Jurkat, Clone E6-1 (cell line): ENCODE results near the gene METTL21A.
A peak's percentile ranks its signal among the peaks of the same experiment; 100 is the strongest.

ENCODE experiments used
- DNase-seq: peaks from one replicate; pipeline ENCODE4 v3.0.0-alpha.2; 2011; ENCODE audit warnings: low read depth, low spot score
- H3K4me3 ChIP-seq: 2 replicates; pipeline ENCODE4 v1.5.1; 2011; ENCODE audit warnings: mild to moderate bottlenecking, low read length, control low read depth, moderate library complexity

METTL21A gene

DNA sequence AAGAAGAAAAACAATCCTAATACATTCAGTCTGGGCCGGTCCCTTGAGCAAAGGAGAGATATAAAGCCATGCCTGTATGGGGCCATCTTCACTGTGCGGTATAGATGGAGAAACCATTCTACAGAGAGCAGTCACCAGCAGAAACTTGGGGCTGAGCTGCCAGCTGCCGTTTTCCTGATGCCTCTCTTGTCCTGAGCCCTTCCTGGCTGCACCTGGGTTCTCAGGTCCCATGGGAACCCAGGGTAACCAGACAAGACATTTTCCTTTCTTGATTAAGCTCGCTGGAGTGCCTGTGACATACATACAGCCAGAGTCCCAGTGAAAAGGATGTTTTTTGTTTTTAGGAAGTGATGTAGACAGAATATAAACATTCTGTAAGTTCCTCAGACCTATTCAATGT, 5.3 kb upstream of the METTL21A start:
- no peak for DNase-seq
- no peak overlapping the region for H3K4me3 ChIP-seq

DNA sequence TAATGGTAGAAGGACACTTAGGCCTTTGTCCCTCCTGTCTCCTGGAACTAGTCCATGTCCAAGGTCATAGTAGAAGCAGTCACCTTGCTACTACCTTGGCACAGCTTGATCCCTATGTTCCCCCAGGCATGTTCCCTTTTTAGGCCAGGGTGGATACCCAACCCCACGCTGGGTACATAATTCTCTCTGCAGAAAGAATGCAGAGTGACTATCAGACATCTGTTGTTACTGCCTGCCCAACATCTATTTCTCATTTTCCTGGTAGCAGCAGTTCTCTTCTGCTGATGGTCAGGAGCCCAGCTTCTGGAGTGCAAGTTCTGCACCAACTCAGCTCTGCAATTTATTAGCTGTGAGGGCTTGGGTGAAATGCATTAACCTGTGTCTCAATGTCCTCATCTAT, 4.4 kb upstream of the METTL21A start:
- no peak overlapping the region for H3K4me3 ChIP-seq
- no peak for DNase-seq

DNA sequence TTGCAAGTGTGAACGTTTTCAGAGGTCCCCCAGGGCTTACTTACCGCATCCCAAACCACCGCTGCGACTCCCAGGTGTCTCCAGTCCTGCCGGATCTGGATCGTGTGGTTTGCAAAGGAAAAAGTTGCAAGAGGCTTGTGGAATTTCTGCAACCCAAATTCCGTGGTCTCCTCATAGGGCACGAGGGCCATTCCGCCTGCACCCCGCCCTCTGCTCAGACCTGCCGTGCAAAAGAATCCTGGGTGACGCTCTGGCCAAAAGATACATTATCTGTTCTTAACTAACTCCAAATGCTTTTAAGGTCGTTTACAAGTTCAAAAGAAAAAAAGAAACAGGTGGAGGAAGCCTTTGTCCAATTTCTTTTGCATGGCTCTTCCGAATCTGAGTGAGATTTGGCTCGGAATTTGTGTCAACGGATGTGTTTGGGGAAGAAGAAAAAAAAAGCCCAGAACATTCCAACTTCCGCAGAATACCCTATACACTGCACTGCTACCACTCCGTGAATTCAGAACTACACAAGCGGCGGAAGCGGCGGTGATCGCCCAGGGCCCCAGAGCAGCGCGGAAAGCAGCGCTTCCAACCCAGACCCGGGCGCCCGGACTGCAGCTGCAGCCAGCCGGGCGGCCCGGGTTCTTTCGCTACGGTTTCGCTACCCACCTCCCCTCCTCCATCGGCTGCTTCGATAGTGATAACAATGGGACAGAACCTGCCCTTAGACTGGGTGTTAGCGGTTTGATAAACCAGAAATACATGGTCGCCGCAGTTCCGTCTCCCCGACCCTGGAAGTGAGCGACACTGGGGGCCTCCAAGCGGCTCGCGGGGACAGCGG, 795 bp downstream of the METTL21A start:
- DNase-seq = peak; percentile 66
- H3K4me3 ChIP-seq = peak overlapping the region; percentile 80

DNA sequence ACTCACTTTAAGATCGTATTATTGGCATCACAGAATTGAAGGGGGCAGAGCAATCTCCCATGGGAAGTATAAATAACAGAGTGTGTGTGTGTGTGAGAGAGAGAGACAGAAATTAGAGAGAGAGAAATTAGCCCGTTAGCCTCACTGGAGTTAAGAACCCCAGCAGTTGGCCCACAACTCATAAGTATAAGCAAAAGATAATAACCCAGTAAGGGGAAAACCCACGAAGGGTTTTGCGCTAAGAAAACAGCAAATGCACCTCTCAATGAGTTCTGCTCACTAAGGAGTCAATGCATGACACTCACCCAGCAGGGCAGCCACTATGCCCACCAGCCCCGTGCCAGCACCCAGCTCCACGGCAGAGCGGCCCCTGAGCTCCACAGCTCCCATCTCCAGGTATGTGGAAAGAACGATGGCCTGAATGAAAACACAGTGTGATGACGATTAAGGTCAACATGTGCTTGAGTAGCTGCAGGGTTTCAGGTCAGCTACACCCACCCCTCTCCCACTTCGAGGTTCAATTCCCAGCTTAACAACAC, 3.6 kb downstream of the METTL21A start:
- DNase-seq = no peak
- no peak overlapping the region for H3K4me3 ChIP-seq

DNA sequence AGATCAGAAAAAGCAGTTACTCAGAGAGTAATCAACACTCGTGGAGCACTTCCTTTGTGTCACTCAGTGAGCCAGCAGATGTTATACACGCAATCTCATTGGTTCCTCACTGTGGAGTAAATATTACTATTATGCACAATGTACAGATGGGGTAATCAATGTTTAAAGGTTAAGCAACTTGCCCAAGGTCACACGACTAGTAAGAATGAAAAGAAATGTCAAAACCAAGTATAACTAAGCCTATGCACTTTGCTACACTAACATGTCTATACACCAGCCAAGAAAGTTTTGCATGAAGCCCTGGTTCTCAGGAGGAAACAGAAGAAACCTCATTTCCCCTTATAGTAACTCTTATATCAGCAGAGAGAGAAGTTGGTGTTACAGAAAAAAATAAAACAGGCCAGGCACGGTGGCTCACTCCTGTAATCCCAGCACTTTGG, 5.4 kb downstream of the METTL21A start:
- DNase-seq = no peak
- H3K4me3 ChIP-seq = no peak overlapping the region

DNA sequence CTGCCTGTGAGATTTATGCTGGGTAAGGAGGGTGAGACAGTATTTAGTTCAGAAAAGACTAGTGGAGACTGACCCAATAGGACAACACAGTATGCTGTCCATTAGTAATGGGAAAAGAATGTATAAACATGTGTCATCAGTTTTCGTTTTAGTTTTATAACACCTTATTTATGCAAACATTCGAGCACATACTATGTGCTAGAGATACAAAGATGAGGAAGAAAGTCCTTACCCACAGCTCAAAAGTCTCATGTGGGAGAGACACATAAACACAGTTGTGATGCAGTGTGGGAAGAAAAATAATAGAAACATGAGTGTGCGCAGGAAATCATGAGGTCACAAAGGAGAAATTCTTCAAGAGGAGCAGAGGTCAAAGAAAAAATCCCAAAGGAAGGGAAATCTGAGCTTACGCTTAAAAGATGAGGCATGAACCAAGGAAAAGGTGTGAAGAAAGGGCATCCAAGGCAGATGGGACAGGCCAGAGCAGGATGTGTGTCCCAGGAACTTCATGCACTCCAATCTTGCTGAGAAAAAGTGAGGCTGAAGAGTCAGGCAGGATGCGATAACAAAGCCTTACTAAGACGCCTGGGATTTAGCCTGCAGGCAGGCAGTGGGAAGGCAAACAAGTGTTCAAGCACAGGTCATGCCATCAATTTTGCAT, 8.1 kb downstream of the METTL21A start:
- DNase-seq = no peak
- no peak overlapping the region for H3K4me3 ChIP-seq

DNA sequence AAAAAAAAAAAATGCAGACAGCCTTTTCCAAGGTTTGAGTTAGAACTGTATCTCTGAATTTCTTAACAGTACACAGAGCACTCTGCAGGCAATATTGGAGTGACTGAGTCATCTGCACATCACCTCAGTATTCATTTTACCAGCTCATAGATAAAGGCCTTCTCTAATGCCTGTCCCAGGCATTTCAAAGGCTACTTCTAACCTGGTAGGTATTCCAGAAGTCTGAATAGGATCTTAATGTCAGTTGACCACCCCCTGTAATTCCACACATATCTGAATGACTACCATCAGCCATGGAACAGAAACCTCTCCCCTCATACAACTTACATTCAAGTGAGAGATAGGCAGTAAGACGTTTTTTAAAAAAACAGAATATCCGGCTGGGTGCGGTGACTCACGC, 9.0 kb downstream of the METTL21A start:
- no peak overlapping the region for H3K4me3 ChIP-seq
- DNase-seq = no peak

DNA sequence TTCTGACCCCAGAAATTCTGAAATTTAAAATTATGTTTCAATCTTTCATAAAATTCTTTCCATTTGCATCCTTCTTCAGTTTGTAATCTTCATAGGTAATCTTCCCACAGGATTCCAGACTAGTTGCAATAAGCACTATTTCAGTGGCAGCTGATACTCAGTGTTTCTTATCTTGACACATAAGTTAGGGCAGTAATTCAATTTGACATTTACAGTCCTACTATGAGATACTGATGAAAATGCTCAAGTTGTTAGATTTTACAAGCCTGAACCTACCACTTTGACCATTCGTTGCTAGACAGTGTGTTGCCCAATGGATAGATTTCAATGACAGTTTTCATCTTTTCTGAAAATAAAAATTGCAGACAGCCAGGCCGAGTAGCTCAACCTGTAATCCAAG, 10.4 kb downstream of the METTL21A start:
- DNase-seq = no peak
- no peak overlapping the region for H3K4me3 ChIP-seq

DNA sequence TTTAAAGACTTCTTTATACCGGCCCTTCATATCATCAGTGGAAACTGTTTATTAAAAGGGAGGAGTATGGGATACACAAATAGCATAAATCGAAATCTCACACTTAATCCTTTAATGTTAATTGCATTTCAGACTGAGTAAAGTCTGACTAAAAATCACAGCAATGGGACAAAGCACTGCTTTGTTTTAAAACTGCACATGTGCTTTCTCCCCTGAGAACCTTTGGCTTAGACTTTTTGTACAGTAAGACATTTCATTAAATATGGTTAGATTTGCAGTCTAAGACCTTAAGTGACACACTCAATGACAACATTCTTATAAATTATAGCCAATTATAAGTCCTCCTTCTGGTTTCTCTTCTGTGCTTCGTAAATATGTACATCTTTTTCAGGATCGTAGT, 12.5 kb downstream of the METTL21A start:
- no peak overlapping the region for H3K4me3 ChIP-seq
- no peak for DNase-seq

DNA sequence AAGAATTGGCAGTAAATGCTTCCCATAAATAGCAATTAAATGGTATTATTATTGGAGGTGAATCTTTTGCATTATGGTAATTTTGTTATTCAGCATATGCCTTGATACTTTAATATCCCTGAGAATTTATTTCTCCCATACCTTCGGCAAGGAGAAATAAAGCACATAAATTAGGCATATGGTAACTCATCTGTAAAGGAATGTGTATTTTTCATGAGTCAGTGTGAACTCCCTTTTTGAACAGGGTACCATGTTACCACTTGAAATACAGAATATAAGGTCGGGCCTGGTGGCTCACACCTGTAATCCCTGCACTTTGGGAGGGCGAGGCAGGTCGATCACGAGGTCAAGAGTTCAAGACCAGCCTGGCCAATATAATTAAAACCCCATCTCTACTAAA, 18.4 kb downstream of the METTL21A start:
- DNase-seq = no peak
- H3K4me3 ChIP-seq = no peak overlapping the region

DNA sequence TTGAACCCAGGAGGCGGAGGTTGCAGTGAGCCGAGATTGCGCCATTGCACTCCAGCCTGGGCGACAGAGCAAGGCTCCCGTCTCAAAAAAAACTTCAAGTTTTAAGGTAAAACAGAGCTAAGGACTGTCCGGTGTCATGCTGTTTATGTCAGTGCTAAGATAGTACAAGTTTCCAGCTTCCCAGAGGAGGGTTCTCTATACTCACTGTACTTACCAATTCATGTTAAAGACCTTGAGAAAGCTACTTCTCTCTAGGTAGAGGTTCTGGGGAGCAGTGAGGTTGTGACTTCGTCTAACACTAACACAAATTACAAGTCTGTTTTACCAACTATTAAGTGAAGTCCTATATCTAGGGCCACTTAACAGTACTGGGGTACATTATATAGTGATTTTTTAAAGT, 18.8 kb downstream of the METTL21A start:
- no peak for DNase-seq
- H3K4me3 ChIP-seq = no peak overlapping the region

DNA sequence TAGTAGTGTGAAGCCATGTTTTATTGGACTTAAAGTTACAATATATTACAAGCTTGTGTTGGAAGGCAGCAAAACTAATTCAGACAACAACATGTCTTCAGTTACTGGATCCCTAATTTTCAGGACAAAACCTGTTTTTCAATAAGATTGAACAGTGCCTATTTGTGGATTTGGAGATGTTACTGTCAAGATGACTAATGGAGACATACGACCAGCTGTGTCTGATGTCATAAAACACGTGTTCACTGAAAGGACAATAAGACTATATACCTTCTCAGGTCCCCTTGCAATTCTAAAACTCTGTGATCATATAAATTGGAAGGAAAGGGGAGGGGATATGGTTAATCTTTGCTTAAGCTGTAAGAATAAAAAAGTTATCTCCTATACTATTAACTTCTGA, 21.7 kb downstream of the METTL21A start:
- no peak overlapping the region for H3K4me3 ChIP-seq
- DNase-seq = no peak

DNA sequence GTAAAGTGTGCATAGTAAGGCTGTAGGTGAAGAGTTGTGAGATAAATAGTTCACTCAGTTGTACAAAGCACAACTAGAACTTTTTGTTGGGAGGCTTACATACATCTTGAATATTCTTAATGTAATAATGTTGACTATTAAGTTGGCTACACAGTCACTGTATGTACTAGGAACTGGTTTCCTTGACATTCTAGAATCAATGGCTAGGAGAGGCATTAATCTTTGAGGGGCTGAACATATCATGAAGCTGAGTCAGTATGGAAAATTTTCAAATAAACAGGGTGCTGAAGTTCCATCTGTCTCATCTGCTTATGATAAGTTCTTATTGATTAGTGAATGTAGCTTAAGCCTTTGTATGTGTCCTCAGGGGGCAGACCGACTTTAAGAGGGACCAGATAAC, 23.4 kb downstream of the METTL21A start:
- no peak for DNase-seq
- H3K4me3 ChIP-seq = no peak overlapping the region

DNA sequence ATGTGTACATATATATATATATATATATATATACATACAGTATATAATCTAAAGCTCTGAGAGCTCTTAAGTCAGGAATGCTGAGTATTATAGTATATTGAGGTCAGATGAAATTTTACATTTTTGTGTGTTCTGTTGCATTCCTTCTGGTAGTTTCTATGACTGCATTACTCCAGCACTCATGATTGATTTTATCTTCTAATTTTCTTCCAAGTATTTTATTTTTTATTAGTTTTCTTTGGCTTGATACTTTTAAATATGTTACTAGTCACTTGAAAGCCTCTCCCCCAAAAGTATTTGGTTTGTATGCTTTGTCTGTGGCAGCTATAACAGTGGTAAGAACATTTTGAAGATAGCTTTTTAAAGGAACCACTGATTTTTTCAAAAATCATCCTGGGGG, 25.0 kb downstream of the METTL21A start:
- DNase-seq = no peak
- H3K4me3 ChIP-seq = no peak overlapping the region

DNA sequence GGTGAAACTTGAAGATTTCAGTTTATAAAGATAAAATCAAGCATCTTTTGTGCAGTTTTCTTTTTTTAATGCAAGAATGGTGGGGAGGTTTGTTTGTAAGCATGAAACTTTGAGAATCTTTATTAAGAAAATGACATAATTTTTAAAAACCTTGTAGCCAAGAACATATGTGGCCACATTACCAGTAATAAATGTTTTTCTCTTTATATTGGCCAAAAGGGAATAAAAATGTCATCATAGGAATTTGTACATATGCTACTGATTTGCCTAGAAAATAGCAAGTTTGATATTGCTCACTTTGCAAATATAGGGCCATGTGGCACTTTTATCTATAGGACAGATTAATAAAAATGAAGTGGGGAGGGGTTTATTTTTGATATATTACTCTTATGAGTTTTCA, 25.6 kb downstream of the METTL21A start:
- no peak overlapping the region for H3K4me3 ChIP-seq
- no peak for DNase-seq

DNA sequence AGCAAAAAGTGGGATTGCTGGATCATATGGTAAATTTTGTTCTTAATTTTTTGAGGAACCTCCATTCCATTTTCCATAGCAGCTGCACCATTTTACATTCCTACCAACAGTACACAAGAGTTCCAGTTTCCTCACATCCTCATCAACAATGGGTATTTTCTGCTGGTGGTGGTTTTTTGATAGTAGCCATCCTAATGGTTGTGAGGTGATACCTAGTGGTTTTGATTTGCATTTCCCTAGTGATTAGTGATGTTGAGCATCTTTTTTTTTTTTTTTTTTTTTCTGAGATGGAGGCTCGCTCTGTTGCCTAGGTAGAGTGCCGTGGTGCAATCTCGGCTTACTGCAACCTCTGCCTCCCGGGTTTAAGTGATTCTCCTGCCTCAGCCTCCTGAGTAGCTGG, 30.5 kb downstream of the METTL21A start:
- H3K4me3 ChIP-seq = no peak overlapping the region
- no peak for DNase-seq

DNA sequence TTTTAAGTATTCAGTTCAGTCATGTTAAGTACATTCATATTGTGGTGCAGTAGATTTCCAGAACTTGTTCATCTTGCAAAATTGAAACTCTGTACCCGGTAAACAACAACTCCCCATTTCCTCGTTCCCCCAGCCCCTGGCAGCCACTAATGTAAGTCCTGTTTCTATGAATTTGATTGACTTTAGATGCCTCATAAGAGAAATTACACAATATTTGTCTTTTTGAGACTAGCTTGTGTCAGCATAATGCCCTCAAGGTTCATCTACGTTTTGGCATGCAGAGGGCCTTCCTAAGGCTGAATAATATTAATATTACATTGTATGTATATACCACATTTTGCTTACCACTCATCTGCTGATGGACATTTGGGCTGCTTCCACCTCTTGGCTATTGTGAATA, 30.9 kb downstream of the METTL21A start:
- no peak overlapping the region for H3K4me3 ChIP-seq
- DNase-seq = no peak

DNA sequence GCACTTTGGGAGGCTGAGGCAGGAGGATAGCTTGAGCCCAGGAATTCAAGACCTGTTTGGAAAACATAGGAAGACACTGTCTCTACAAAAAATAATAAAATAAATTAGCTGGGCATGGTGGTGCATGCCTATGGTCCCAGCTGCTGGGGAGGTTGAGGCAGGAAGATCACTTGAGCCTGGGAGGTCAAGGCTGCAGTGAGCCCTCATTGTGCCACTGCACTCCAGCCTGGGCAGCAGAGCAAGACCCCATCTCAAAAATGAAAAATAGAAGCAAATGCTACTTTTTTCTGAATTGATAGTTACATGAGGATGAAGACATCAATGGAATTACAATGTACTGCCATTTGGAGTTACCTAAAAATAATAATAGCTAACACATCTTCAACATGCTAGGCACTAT, 31.9 kb downstream of the METTL21A start:
- H3K4me3 ChIP-seq = no peak overlapping the region
- DNase-seq = no peak

DNA sequence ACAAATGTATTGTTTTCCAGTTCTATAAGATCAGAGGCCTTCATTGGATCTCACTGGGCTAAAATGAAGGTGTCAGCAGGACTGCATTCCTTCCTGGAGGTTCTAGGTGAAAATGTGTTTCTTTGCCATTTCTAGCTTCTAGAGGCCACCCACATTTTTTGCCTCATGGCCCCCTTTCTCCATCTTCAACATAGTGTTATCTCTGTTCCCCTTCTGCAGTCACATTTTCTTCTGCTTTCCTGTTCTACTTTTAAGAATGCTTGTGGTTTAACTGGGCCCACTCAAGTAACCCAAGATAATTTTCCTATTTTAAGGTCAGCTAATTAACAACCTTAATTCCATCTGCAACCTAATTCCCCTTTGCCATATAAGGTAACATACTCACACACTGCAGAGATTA, 36.1 kb downstream of the METTL21A start:
- no peak for DNase-seq
- no peak overlapping the region for H3K4me3 ChIP-seq

DNA sequence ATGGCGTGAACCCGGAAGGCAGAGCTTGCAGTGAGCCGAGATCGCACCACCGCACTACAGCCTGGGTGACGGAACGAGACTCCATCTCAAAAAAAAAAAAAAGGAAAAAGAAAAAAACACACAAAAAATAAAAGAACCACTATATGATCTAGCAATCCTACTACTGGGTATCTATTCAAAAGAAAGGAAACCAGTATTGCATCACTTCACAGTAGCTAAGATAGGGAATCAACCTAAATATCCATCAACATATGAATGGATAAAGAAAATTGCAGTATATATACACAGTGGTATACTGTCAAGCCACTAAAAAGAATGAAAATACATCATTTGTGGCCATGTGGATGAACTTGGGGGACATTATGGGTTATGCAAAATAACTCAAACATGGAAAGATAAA, 37.9 kb downstream of the METTL21A start:
- H3K4me3 ChIP-seq = no peak overlapping the region
- DNase-seq = no peak

DNA sequence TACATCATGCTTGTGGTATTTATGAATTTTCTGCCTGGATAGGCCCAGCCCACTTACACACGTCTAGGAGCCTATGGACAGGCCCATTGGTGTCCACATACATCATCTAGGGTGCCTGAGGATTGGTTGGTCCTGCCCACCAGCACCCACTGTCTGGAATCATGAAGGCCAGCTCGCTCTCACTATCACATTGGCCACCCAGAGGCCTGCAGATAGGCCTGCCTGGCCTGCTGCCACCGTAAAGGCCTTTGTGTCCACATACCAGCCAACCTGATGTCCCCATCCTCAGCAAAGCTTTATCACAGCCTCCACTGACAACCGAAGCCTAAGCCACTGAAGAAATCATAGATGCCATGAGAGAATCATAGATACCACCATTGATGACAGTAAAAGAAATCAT, 40.2 kb downstream of the METTL21A start:
- no peak overlapping the region for H3K4me3 ChIP-seq
- DNase-seq = no peak
